GM10248 (cell line): ENCODE measurements around the gene SCUBE1.
"Not testable (repeated sequence)": the region's sequence is repeated elsewhere in the genome, so short reads cannot be mapped to it uniquely, and the experiment has no call there.

Experiments
- CTCF ChIA-PET: fragments of 300-600 bp; sonication (Branson Sonifier 250); formaldehyde crosslinking; extraction: SDS; loops from one replicate; lab custom pipeline; 2021; ENCODE audit warnings: antibody characterized with exemption; lab: Yijun Ruan, JAX
- POLR2A ChIA-PET: fragments of 350-650 bp; sonication (Branson Sonifier 250); formaldehyde crosslinking; extraction: SDS; loops from one replicate; lab custom pipeline; 2020; ENCODE audit warnings: antibody characterized with exemption; lab: Yijun Ruan, JAX
- DNase-seq: peaks from one replicate; pipeline ENCODE4 v3.0.0; 2012; ENCODE audit errors: extremely low spot score
- TF ChIP-seq, protein P1 (sequence below): IDR thresholded peaks from 2 replicates; pipeline ENCODE4 v1.5.1; 2012; ENCODE audit warnings: mild to moderate bottlenecking, low read depth; ENCODE audit errors: extremely low read depth, missing control alignments, control extremely low read depth

The SCUBE1 gene

DNA sequence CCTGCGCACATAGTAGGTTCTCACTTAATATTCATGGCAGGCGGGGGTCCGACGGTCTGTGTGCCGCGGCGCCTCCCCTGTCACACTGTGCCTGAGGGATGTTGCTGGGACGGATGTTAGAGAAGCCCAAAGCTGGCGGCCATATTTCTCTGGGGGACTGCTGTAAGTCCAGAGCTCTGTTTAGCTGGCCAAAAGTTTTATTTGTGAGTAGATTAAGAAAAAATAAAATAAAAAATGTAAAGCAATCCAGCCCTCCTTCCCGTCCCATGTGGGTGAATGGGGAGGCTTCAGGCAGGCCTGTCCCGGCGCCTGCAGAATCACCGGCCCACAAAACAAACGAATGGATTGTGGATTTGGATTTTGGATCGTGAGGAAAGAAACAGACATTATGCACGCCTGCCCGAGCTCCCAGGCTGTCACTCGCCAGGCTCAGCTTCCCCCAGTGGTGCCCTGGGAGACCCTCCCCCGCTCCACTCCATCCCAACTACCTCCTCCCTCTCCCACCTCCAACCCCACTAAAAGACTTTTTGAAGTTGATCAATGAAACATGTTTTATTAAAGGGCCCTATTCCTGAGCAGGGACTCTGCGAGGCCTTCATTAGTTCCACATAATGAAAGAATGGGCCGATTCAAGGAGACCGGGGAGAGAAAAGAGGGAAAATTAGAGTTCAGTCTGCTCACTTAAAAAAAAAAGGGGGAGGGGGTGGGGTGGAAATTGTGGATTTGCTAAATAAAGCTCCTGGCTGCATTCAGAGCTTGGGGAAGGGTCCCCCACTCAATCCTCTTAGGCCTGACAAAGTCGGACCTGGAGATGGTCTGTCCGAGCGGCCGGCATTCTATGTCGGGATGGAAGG lies 20.4 kb upstream of the SCUBE1 start:
- POLR2A ChIA-PET, result no interaction called here
- no peak for DNase-seq

DNA sequence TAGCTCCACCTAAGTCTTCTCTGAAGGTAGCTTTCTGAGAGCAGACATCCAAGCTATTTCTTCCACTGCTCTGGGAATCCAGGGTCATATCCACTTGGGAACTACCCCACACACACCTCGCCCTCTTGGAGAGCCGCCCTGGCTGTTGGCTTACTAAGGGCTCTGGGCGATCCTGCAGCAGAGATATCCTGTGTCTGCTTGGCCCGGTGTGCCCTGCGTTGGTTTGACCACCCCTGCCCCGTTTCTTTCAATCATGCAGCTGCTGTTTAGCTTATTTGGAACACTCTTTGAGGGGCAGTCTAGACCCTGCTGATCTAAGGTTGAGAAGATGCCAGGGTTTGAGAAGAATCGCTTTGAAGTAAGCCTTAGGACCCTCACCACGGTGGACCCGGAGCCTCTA lies 17.4 kb upstream of the SCUBE1 start:
- ChIA-PET POLR2A (no interaction called here), CTCF (interaction anchor here (1.6 kb wide), 1 partner anchor 14 kb away, joined by 3 read pairs; no protein-coding TSS in a partner anchor)
- TF ChIP-seq, protein P1, sequence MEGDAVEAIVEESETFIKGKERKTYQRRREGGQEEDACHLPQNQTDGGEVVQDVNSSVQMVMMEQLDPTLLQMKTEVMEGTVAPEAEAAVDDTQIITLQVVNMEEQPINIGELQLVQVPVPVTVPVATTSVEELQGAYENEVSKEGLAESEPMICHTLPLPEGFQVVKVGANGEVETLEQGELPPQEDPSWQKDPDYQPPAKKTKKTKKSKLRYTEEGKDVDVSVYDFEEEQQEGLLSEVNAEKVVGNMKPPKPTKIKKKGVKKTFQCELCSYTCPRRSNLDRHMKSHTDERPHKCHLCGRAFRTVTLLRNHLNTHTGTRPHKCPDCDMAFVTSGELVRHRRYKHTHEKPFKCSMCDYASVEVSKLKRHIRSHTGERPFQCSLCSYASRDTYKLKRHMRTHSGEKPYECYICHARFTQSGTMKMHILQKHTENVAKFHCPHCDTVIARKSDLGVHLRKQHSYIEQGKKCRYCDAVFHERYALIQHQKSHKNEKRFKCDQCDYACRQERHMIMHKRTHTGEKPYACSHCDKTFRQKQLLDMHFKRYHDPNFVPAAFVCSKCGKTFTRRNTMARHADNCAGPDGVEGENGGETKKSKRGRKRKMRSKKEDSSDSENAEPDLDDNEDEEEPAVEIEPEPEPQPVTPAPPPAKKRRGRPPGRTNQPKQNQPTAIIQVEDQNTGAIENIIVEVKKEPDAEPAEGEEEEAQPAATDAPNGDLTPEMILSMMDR, result no peak
- no peak for DNase-seq

More for the DNA sequence above, 20.4 kb upstream of the SCUBE1 start:
- CTCF ChIA-PET, result interaction anchor here (0.6 to 1.8 kb wide), 3 partner anchors 8 to 16 kb away, joined by 3 to 10 read pairs (median 4); no protein-coding TSS in a partner anchor
- TF ChIP-seq, protein P1, result no peak

DNA sequence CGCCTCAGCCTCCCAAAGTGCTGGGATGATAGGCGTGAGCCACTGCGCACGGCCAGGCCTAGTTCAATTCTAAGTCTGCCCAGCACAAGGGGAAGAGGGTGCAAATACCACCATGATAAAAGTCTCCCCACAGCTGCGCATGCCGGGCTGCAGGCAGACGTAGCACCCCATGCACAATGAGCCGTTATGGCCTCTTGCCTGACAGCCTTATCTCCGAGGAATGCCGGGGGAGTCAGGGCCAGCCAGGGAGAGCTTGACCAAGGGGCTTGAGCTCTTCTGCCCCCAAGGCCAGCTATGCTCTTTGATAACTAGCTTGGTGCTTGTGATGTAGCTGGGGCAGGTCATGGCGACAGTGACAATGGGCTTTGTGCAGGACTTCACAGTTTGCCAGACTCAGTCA lies 13.7 kb upstream of the SCUBE1 start:
- TF ChIP-seq, protein P1, result no peak
- ChIA-PET POLR2A (no interaction called here), CTCF (interaction anchor here (0.6 to 3.9 kb wide), 3 partner anchors 10 to 44 kb away, joined by 3 to 27 read pairs (median 3); no protein-coding TSS in a partner anchor)
- no peak for DNase-seq

DNA sequence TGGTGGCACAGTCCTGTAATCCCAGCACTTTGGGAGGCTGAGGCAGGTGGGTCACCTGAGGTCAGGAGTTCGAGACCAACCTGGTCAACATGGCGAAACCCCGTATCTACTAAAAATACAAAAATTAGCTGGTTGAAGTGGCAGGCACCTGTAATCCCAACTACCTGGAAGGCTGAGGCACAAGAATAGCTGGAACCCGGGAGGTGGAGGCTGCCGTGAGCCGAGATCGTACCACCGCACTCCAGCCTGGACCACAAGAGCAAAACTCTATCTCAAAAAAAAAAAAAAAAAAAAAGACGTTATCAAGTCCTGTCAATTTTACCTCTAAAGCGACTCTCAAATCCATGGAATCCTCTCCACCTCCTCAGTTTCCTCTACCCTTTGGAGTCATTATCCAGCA lies 12.5 kb upstream of the SCUBE1 start:
- POLR2A ChIA-PET, result interaction anchor here (0.6 kb wide), 1 partner anchor 1355 kb away, joined by 3 read pairs; no protein-coding TSS in a partner anchor
- DNase-seq, result not testable (repeated sequence)
- CTCF ChIA-PET, result interaction anchor here (2.1 to 3.9 kb wide), 2 partner anchors 9 kb away, joined by 4 to 27 read pairs; no protein-coding TSS in a partner anchor

DNA sequence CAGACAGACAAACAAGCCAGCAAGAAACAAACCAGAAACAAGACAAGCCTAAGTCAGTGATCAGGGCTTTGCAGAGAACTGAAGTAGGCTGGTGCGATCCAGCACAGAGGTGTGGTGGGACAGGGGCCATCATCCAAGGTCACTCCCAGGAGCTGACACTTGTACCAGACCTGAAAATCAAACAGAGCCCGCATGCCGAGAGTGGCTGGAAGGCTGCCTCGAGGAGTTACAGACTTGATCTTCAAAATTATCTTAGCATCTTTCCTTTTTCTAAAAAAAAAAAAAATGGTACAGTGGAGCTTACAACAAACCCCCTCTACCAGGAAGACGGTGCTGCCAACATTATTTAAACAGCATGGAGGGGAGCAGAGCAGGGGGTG lies 8.8 kb upstream of the SCUBE1 start:
- ChIA-PET POLR2A (no interaction called here), CTCF (interaction anchor here (0.6 kb wide), 1 partner anchor 37 kb away, joined by 3 read pairs; no protein-coding TSS in a partner anchor)
- TF ChIP-seq, protein P1, result no peak
- DNase-seq, result no peak

DNA sequence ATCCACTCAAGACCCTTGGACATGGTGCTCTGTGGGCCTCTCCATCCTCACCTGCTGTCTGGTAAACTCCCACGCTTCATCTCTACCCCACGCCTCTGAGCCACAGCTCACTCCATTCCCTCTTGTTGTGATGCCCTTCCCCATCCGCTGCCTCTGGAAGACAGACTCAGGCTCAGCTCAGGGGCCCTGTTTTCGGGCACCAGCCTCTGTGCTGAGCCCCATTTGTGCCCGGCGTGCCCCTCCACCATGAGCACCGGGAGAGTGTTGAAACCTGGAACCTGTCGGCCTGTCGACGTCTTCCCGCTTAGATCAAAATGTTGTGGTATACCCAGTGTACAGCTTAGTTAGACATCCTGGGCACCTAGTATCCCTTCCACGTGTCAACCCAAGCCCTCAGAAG lies 6.5 kb upstream of the SCUBE1 start:
- POLR2A ChIA-PET, result no interaction called here
- TF ChIP-seq, protein P1, result no peak
- CTCF ChIA-PET, result interaction anchor here (0.8 to 1.7 kb wide), 5 partner anchors 9 to 117 kb away, joined by 3 to 8 read pairs (median 3); no protein-coding TSS in a partner anchor
- no peak for DNase-seq
